Measurements from ENCODE around the gene RAB11FIP5. TPM values are rescaled to one million over a fixed set of nuclear protein-coding genes. Genes with fewer than 3 reads are reported as not detected.

RAB11FIP5 gene
- total RNA-seq, 1 experiment from 2014 or later: 26.6 TPM

DNA sequence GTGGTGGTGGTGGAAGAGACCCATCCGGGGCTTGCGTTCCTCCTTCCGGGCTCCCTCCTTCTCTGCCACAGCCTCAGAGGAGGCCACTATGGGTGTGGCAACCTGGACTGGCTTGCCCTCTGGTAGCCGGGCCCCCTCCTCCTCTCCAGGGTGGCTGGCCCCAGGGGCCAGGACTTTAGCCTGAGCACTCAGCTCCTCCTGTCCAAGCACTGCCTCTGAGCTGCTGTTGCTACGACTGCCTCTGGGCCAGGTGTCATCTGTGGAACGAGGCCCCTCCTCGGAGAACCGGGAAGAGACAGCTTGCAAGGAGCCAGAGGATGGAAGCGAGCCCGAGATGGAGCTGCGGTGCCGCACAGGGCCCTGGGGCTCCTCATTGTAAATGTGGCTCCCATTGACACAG is 24.5 kb downstream of the RAB11FIP5 start:
- Histone ChIP-seq H3K4me1 (ENCODE audit: insufficient read depth, low read length) (peaks cover 16% of the 10 kb centered on the region), H3K9me2 (replicated peaks; ENCODE audit: low read length) (no peaks in the 10 kb centered on the region), H3K9me3 (ENCODE audit: low read length) (no peaks in the 10 kb centered on the region), H3K4me2 (ENCODE audit: low read length) (no peak overlapping the region), H3K36me3 (ENCODE audit: low read depth, low read length) (peaks cover 17% of the 10 kb centered on the region), H2AFZ (ENCODE audit: low read length) (no peak overlapping the region), H3K9ac (ENCODE audit: low read length) (no peak overlapping the region), H4K20me1 (ENCODE audit: low read length) (0 out of 2 replicates have a peak, but pooled peaks cover 7% of the 10 kb centered on the region), H3K27me3 (ENCODE audit: low read length) (no peaks in the 10 kb centered on the region), H3K79me2 (ENCODE audit: low read length) (peaks cover 39% of the 10 kb centered on the region), H3K27ac (ENCODE audit: low read length) (no peak overlapping the region), H3K4me3 (ENCODE audit: low read length) (no peak overlapping the region), H3F3A (ENCODE audit: low read length, unreplicated experiment) (no peaks in the 10 kb centered on the region)
- POLR2A ChIA-PET (ENCODE audit: unreplicated experiment): interaction anchor here (0.6 kb wide), 1 partner anchor 107 kb away, joined by 8 read pairs; no protein-coding TSS in a partner anchor
- TF ChIP-seq, protein P1, sequence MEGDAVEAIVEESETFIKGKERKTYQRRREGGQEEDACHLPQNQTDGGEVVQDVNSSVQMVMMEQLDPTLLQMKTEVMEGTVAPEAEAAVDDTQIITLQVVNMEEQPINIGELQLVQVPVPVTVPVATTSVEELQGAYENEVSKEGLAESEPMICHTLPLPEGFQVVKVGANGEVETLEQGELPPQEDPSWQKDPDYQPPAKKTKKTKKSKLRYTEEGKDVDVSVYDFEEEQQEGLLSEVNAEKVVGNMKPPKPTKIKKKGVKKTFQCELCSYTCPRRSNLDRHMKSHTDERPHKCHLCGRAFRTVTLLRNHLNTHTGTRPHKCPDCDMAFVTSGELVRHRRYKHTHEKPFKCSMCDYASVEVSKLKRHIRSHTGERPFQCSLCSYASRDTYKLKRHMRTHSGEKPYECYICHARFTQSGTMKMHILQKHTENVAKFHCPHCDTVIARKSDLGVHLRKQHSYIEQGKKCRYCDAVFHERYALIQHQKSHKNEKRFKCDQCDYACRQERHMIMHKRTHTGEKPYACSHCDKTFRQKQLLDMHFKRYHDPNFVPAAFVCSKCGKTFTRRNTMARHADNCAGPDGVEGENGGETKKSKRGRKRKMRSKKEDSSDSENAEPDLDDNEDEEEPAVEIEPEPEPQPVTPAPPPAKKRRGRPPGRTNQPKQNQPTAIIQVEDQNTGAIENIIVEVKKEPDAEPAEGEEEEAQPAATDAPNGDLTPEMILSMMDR (conservative IDR thresholded peaks at IDR 0.05; ENCODE audit: low read depth, low read length): no peak
- no peak for TF ChIP-seq EZH2phosphoT487 (IDR thresholded peaks at IDR 0.05; ENCODE audit: borderline replicate concordance, low read length)
- TF ChIP-seq EZH2 (IDR thresholded peaks at IDR 0.05; ENCODE audit: low read length, unreplicated experiment): no peak
- no peak for DNase-seq
- intact Hi-C loops (cut with micrococcal nuclease): loop anchor here (5.0 kb wide), 1 partner anchor 89 kb away; no protein-coding TSS in a partner anchor
- BruUV-seq (replicated peaks): no TSS peak
- ATAC-seq: no peak
- CTCF ChIA-PET: no interaction called here

DNA sequence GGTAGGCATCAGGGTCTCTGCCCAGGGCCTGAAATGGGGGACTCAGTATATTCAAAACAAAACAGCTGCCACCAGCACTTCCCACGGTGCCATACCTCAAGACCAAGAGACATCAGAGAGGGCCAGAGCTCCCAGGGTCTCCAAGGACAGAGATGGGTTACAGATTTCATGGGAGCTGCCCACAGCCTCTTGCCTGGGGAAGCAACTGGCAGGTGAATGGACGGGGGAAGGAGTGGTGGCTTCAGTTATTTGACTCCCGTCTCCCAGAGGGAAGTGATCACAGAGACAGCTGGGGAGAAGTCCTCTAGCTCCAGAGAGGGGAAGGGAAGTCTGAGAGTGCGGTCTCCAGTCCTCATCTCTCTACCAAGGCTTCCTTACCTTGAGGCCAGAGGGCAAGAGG is 25.4 kb downstream of the RAB11FIP5 start:
- TF ChIP-seq EZH2 (IDR thresholded peaks at IDR 0.05; ENCODE audit: low read length, unreplicated experiment) (no peak), EZH2phosphoT487 (IDR thresholded peaks at IDR 0.05; ENCODE audit: borderline replicate concordance, low read length) (no peak)
- TF ChIP-seq, protein P1 (conservative IDR thresholded peaks at IDR 0.05; ENCODE audit: low read depth, low read length): no peak
- H3F3A ChIP-seq (ENCODE audit: low read length, unreplicated experiment): no peaks in the 10 kb centered on the region
- H3K27ac ChIP-seq (ENCODE audit: low read length): no peak overlapping the region
- no peak overlapping the region for H3K4me3 ChIP-seq (ENCODE audit: low read length)
- no peaks in the 10 kb centered on the region for H3K9me3 ChIP-seq (ENCODE audit: low read length)
- ATAC-seq (no peak), DNase-seq (no peak)
- ChIA-PET POLR2A (ENCODE audit: unreplicated experiment) (interaction anchor here (0.5 kb wide), 1 partner anchor 284 kb away, joined by 4 read pairs; no protein-coding TSS in a partner anchor), CTCF (no interaction called here)
- H3K36me3 ChIP-seq (ENCODE audit: low read depth, low read length): peaks cover 17% of the 10 kb centered on the region
- H3K9me2 ChIP-seq (replicated peaks; ENCODE audit: low read length): no peaks in the 10 kb centered on the region
- H3K4me2 ChIP-seq (ENCODE audit: low read length): no peak overlapping the region
- H2AFZ ChIP-seq (ENCODE audit: low read length): no peak overlapping the region
- H3K9ac ChIP-seq (ENCODE audit: low read length): no peak overlapping the region
- peaks cover 32% of the 10 kb centered on the region for H3K79me2 ChIP-seq (ENCODE audit: low read length)
- BruUV-seq (replicated peaks): no TSS peak
- intact Hi-C loops (cut with micrococcal nuclease): loop anchor here (5.0 kb wide), 1 partner anchor 90 kb away; no protein-coding TSS in a partner anchor
- H3K4me1 ChIP-seq (ENCODE audit: insufficient read depth, low read length): peaks cover 16% of the 10 kb centered on the region
- H4K20me1 ChIP-seq (ENCODE audit: low read length): 0 out of 2 replicates have a peak, but pooled peaks cover 7% of the 10 kb centered on the region
- H3K27me3 ChIP-seq (ENCODE audit: low read length): no peaks in the 10 kb centered on the region

DNA sequence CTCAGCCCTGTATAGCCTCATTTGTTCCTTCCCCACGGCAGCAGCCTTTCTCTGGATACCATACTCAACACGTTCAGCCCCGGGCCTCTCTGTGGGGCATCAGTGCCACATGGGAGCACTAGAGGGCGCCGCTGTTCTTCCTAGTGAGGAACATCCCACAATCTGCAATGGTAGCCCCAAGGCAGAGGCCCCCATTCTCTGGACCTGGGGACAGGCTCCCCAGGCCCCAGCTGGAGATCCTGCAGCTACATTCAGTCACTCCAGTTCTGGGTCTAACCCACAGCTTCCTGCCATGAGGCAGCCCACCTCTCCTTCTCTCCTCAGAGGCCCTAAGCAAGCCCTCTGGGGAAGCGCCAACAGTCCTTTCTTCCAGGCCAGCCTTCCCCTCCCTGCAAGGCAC is 27.1 kb downstream of the RAB11FIP5 start:
- no TSS peak for BruUV-seq (replicated peaks)
- POLR2A ChIA-PET (ENCODE audit: unreplicated experiment): no interaction called here

More for the DNA sequence above, 27.1 kb downstream of the RAB11FIP5 start:
- ATAC-seq (peak; percentile 43), DNase-seq (peak; percentile 80)
- Histone ChIP-seq H3F3A (ENCODE audit: low read length, unreplicated experiment) (no peaks in the 10 kb centered on the region), H3K4me1 (ENCODE audit: insufficient read depth, low read length) (peaks cover 16% of the 10 kb centered on the region), H3K9me2 (replicated peaks; ENCODE audit: low read length) (no peaks in the 10 kb centered on the region), H3K9ac (ENCODE audit: low read length) (no peak overlapping the region), H3K4me2 (ENCODE audit: low read length) (no peak overlapping the region), H2AFZ (ENCODE audit: low read length) (no peak overlapping the region), H4K20me1 (ENCODE audit: low read length) (0 out of 2 replicates have a peak, but pooled peaks cover 7% of the 10 kb centered on the region), H3K79me2 (ENCODE audit: low read length) (peaks cover 26% of the 10 kb centered on the region; the same call in 1 of the 2 replicates), H3K36me3 (ENCODE audit: low read depth, low read length) (peaks cover 17% of the 10 kb centered on the region), H3K4me3 (ENCODE audit: low read length) (no peak overlapping the region), H3K9me3 (ENCODE audit: low read length) (no peaks in the 10 kb centered on the region), H3K27ac (ENCODE audit: low read length) (no peak overlapping the region), H3K27me3 (ENCODE audit: low read length) (no peaks in the 10 kb centered on the region)
- TF ChIP-seq, protein P1 (conservative IDR thresholded peaks at IDR 0.05; ENCODE audit: low read depth, low read length): peak; percentile 95
- no peak for TF ChIP-seq EZH2 (IDR thresholded peaks at IDR 0.05; ENCODE audit: low read length, unreplicated experiment)
- intact Hi-C loops (cut with micrococcal nuclease): loop anchor here (1.0 to 5.0 kb wide), 2 partner anchors 78 to 92 kb away; no protein-coding TSS in a partner anchor
- CTCF ChIA-PET: interaction anchor here (0.5 to 1.2 kb wide), 3 partner anchors 71 to 92 kb away, joined by 3 to 6 read pairs (median 3); no protein-coding TSS in a partner anchor

Data from PC-3 (cell line).